GM21367 (cell line): ENCODE results near the gene DENND5A.
"Not testable (repeated sequence)": the region's sequence is repeated elsewhere in the genome, so short reads cannot be mapped to it uniquely, and the experiment has no call there.

Experiments
- ATAC-seq: cut with Tn5 transposase; IDR thresholded peaks from one replicate; pipeline ENCODE4 v1.9.1; 2021; ENCODE audit not compliant: unreplicated experiment

The DENND5A gene

GRCh38 chr11:9103542-9104276 is 161.4 kb downstream of the DENND5A start:
- ATAC-seq: no peak

- no peak for ATAC-seq
Observed at GRCh38 chr11:9099617-9100016, 165.5 kb downstream of the DENND5A start.

DNA sequence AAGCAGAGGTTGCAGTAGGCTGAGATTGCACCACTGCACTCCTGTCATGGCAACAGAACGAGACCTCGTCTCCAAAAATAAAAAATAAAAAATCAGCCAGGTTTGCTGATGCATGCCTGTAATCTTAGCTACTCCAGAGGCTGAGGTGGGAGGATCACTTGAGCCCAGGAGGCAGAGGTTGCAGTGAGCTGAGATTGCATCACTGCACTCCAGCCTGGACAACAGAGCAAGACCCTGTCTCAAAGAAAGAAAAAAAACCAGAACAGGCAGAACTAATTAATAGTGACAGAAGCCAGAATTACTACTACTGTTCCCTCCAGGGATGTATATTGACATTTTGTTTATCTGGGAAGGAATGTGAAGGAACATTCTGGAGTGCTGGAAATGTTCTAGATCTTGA is 166.7 kb downstream of the DENND5A start:
- ATAC-seq: not testable (repeated sequence)

- not testable (repeated sequence) for ATAC-seq
Observed at GRCh38 chr11:9097186-9097943, 167.8 kb downstream of the DENND5A start.

DNA sequence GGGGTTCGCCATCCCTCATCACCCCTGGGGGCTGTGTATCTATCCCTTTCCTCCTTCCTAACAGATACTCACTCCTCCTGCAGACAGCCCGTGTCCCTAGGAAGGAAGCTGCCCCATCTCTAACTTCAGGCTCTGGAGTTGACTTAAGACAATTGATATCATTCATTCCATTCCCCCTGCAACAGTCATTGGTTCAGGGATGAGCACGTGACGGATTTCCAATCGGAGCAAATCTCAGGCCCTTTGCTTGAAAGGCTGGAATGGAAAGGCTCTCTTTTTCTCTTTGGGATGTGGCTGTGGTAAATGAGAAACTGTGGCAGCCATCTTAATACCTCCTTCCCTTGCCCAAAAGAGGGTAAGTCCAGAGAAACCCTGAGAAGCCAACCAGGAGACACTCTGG is 168.7 kb downstream of the DENND5A start:
- no peak for ATAC-seq

DNA sequence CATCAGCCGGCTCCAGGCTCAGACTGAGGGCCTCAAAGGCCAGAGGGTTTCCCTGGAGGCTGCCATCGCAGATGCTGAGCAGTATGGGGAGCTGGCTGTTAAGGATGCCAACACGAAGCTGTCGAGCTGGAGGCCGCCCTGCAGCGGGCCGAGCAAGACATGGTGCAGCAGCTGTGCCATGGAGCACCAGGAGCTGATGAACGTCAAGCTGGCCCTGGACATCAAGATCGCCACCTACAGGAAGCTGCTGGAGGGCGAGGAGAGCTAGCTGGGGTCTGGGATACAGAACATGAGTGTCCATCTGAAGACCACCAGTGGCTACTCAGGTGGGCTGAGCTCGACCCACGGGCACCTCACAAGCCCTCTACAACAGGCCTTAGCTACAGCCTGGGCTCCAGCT is 169.7 kb downstream of the DENND5A start:
- no peak for ATAC-seq

GRCh38 chr11:9094420-9094819 is 170.7 kb downstream of the DENND5A start:
- no peak for ATAC-seq

DNA sequence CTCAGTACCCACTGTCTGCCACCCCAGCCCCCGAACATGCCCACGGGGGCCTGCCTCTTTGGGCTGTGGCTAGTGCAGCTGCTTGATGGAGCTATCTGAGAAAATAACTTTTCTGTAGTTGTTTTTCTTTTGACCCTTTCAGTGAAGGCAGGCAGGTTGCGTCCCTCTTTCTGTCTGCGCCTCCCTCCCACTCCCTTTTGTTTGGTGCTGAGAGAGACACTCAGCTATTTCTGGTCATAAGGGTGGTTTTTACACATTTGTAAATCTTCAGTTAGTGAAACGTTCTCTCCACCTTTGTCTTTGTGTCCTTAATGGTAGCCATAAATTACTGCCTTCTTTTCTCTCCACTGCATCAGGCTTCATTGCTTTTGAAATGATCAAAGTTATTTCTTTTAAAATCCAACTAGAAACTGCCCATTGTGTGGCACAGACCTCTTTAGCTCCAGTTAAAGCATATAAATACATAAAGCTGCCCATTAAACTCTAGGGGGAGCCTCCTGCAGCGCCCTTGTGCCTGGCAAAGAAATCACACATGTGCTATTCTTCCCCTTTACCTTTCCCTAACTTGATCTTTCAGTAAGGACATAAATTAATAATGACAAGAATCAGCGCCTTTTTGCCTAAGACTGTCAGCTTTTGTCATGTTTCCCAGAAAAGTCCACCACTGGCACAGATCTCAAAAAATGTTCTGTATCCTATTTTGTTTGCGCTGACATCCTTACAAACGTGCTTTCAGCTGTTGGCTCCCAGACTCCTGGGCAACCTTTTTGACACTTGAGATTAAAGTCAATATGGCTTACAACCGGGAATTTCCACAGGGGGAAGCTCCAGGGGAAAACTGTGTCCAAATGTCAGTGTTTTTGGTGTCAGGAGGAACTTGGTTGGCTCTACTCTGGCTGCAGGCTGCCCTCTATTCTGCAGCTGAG is 172.0 kb downstream of the DENND5A start:
- no peak for ATAC-seq

- ATAC-seq: no peak
Observed at GRCh38 chr11:9092072-9092471, 173.1 kb downstream of the DENND5A start.

DNA sequence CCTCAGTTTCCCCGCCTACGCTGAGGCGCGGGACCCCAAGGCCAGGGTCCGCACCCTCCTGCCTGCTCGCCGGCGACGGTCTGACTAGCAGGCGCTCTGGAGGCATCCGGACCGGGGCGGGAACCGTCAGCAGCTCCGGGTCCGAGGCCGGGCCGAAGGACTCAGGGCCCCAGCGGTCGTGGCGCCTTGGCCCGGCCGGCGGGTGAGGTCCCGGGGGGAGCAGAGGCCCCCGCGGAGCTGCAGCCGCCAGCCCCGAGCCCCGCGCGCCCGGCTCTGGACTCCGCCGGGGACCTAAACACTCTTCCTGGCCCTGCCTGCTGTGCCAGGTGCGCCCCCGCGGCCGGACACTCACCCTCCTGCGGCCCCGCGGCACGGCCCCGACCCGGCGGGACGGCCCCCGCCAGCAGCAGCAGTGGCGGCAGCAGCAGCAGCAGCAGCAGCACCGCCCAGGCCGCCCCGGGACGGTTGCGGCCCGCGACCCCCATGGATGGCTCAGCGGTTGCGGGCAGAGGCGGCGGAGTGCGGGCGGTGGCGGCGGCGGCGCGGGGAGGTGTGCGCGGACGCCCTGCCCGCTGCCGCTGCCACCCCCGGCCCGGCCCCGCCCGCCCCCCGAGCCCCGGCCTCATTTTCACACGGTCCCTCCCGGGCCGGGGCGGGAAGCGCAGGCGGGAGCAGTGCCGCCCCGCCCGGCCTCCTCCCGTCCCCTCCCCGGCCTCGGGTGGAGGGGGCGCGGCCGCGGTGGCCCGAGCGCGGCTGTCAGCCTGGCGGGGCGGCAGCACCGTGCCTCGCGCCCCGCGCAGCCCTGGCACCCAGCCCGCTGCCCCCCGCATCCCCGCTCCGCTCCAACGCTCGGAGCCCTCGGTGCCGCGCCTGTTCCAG is 173.9 kb downstream of the DENND5A start, which contains the start of gene SCUBE2:
Gene SCUBE2 (minus strand): TSS at position 556 of the 879 bp plus-strand sequence. CDS start 71 bp downstream, at position 485.
- no peak for ATAC-seq

DNA sequence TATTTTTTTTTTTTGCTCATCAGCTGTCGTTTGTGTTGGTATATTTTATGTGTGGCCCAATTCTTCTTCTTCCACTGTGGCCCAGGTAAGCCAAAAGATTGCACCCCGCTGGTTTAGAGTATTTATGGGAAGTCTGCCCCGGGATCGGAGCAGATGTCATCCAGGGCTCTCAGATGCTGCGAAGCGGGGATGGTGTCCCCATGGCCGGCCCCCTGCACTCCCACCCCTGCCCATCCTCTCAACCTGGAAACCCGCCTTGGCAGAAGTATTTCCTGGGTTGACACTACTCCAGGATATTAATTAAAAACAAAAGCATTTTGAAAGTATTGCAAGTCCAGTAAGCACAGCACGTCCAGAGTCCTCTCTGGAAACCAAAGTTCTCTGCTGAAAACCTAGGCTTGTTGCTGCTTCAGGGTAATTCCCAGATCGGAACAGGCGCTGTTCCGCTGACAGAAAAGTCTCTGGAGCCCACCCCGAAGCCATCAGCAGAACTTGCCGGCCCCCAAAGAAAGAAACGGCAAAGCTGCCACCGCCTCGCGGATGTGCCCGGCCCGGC is 174.6 kb downstream of the DENND5A start:
- no peak for ATAC-seq

DNA sequence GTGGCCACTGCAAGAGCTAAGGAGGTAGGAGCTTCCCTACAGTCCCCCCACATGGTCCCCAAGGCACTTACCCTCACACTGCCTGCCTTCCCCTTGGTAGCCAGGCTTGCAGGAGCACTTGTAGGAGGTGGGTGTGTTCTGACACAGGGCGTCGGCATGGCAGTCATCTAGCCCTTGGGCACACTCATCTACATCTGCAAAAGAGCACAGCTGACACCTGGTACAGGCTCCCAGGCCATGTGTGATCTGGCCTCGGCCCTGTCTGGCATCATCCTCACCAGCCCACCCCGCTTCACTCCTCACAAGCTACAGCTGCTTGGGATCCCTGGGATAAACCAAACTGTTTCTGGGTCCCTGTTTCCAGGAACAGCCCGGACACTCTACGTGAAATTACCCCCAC is 175.5 kb downstream of the DENND5A start:
- no peak for ATAC-seq

DNA sequence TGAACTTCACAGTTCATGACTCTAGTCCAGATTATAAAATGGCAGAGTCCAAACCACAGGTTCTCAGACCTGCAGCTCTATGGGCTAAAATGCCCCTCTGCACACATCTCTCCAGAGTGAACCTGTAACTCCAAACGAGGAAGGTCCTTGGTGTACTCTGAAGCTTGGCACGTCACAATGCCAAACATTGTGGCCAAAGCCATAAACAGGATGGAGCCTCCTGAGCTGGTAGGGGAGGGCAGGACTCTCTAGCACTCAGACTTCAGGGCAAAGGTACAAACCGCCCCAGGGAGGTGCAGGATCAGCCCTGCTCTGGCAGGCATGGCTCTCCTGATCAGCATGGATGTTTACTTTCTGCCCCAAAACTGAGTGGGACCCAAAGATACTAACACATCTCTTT is 176.1 kb downstream of the DENND5A start:
- no peak for ATAC-seq
